ENCODE results near the gene FAM163B.

The FAM163B gene

DNA sequence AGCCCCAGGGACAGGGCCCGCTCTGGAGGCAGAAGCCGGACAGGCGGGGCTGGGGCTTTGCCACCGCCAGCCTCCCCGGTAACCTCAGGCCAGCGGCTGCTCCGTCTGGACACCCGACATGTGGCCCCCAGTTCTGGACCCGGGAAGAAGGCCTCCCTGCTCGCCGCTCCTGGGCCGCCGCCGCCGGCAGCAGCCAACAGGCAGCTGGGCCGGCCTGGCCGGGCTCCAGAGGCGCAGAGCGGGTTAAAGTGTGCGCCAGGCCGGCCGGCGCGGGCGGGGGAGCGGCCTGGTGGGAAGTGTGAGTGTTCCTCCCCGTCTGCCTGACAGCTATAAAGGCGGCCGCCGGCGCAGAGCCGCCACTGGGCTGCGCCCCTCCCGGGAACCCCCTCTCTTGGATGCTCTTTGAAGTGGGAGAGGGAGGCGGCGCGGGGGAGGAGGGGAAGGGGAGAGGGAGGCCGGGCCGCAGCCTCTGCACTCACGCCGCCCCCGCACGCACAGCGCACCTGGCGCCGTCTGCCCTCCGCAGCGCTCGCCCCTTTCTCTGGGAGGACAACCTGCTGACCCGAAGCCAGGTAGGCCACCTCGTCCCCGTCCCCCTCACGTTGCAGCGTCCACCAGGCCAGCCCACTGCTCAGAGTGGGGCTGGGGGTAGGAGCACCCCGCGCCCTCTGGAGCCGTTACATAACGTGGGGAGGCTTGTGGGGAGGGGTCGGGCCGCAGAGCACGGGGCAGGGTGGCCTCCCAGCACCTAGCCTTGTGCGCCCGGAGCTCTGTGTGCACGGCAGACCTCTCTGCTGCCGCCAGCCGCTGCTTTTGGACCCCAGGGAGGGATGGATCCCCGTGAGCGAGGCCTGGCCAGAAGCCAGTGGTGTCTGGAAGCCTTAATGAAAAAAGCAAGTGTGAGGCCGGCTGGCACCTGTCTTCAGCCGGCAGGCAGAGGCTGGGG lies 74.6 kb downstream of the FAM163B start, which contains the start of gene ADAMTSL2:
Gene ADAMTSL2 (plus strand): TSS at position 359 of the 946 bp plus-strand sequence. CDS start 2,009 bp downstream, outside the sequence.
- TF ChIP-seq, protein P1, sequence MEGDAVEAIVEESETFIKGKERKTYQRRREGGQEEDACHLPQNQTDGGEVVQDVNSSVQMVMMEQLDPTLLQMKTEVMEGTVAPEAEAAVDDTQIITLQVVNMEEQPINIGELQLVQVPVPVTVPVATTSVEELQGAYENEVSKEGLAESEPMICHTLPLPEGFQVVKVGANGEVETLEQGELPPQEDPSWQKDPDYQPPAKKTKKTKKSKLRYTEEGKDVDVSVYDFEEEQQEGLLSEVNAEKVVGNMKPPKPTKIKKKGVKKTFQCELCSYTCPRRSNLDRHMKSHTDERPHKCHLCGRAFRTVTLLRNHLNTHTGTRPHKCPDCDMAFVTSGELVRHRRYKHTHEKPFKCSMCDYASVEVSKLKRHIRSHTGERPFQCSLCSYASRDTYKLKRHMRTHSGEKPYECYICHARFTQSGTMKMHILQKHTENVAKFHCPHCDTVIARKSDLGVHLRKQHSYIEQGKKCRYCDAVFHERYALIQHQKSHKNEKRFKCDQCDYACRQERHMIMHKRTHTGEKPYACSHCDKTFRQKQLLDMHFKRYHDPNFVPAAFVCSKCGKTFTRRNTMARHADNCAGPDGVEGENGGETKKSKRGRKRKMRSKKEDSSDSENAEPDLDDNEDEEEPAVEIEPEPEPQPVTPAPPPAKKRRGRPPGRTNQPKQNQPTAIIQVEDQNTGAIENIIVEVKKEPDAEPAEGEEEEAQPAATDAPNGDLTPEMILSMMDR (IDR thresholded peaks at IDR 0.05; ENCODE audit: low read depth, low read length), result no peak
- H3K4me3 ChIP-seq (ENCODE audit: low read depth, low read length), result no peak within 1 kb of the TSS

DNA sequence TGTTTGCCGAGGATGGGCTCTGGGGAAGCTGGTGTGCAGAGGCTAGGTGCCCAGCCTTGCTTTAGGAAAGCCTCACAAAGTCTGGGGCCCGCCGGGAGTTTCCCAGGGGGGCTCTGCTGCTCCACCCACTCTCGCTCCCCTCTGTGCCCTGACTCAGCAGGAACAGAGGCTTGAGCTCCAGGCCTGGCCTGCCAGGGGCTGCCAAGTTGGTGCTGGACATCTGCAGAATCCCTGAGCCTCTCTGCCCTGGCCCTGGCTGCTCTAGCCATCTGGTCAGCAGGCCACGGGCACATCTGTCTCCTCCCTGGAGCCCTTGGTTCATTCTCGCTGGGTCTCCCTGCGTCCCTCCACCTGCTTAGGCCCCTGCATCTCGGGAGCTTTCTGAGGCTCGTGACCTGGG lies 75.3 kb downstream of the FAM163B start:
- TF ChIP-seq, protein P1 (IDR thresholded peaks at IDR 0.05; ENCODE audit: low read depth, low read length), result no peak
- no peak overlapping the region for H3K4me3 ChIP-seq (ENCODE audit: low read depth, low read length)

DNA sequence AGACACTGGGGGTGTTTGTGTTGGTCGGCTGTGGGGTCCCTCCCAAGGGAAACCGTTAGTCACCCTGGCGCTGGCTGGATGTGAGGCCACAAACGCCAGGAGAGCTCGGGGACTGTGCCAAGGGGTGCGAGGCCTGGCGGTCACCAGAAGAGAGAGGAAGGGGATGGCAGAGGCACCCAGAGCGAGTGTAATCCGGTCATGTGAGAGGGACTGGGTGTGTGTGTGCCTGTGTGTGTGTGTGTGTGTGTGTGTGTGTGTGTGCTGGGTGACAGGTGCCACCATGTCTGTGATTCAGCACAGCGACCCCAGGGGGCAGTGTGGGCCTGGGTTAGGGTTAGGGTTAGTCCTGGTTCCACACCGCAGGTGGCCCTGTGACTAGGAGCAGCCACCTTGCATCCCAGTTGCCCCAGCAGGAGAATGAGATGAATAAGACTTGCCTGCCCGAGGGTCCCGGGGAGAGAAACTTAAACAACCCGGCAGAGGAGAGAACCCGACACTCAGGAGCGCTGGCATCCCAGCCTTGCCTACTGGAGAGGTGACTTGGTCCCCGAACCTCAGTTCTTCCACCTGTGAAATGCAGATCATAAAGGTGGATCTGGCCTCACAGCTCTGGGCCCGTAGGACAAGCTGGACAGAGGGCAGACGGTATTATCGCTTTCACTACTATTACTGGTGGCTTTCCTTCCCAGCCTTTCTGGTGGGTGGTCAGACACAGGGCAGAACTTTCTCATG lies 76.1 kb downstream of the FAM163B start:
- no peak overlapping the region for H3K4me3 ChIP-seq (ENCODE audit: low read depth, low read length)
- TF ChIP-seq, protein P1 (IDR thresholded peaks at IDR 0.05; ENCODE audit: low read depth, low read length), result peak; percentile 43

DNA sequence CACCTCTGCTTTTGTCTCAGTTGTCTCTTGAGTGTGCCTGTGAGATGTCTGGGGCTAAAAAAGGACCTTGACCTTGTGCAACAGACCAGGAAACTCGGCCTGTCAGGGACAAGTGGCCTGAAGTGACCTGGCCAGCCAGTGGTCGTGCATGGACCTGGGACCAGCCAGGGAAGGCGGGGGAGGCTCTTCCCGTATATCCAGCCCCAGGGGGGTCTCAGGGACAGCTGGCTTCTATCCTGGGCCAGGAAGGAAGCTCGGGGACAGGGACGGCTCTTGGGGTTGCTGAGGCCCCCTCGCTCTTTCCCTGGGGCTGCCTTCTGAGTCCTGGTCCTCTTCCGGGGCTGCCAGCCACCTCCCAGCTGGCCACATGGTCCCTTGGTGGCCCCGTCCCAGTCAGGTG lies 77.9 kb downstream of the FAM163B start:
- TF ChIP-seq, protein P1 (IDR thresholded peaks at IDR 0.05; ENCODE audit: low read depth, low read length), result no peak
- H3K4me3 ChIP-seq (ENCODE audit: low read depth, low read length), result no peak overlapping the region

DNA sequence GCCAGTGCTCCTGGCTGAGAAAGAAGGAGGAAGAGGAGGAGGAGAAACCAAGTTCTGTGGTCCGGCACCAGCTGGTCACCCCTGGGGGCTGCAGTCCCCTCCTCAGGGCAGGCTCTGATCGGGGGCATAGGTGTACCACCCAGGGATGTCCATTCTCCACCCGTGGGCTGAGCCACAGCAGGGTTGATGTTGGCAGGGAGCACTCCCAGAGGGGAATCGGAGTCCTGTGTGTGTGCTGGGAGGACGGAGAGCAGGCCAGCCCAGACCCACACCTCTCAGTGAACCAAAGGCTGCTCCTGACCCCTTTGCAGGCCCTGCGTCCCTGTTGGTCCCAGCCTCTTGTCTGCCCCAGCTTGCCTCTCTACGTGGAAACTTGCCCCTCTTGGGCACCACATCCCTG lies 79.3 kb downstream of the FAM163B start:
- no peak overlapping the region for H3K4me3 ChIP-seq (ENCODE audit: low read depth, low read length)
- TF ChIP-seq, protein P1 (IDR thresholded peaks at IDR 0.05; ENCODE audit: low read depth, low read length), result no peak

DNA sequence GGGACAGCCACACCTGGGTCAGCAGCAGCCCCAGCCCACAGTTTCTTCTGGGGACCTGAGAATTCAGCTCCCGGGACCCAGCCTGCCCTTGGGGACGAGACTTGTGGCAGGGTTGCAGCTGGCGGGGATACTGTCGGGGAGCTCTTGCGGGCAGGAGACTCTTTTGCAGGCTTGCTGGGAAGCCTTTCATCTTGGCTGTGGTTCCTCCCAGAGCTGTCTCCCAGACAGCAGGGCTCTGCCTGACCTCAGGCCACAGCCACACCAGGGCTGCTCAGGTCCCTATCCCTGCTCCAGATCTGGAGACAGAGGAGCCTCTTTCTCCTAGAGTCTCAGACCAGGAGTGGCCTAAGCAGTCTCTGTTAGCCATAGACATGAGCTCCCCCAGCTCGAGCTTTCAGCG lies 79.7 kb downstream of the FAM163B start:
- H3K4me3 ChIP-seq (ENCODE audit: low read depth, low read length), result no peak overlapping the region
- TF ChIP-seq, protein P1 (IDR thresholded peaks at IDR 0.05; ENCODE audit: low read depth, low read length), result no peak

DNA sequence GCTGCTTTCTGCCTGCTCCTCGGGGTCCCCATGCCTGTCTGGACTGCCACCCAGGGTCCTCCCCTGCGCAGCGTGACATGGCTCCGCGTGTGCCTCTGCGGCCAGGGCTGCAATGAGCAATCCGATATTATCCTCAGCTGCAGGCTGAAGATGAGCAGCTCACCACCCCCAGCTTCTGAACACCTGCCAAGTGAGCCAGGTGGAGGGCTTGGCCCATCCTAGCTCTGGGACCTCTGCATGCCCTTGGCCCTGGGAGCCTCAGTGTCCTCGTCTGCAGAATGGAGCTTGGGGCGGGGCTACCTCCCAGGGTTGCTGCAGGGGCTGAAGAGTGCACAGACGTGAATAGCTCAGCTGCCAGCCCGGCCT lies 80.3 kb downstream of the FAM163B start:
- TF ChIP-seq, protein P1 (IDR thresholded peaks at IDR 0.05; ENCODE audit: low read depth, low read length), result no peak
- H3K4me3 ChIP-seq (ENCODE audit: low read depth, low read length), result no peak overlapping the region

Measured in WI38 (cell line).